Measurements from ENCODE around the gene ACER2.
"Not testable (repeated sequence)": the region's sequence is repeated elsewhere in the genome, so short reads cannot be mapped to it uniquely, and the experiment has no call there.

Gene ACER2

GRCh38 chr9:19389539-19389938, 19.3 kb upstream of the ACER2 start:
- H3K36me3 ChIP-seq (ENCODE audit: control insufficient read depth in 2 of 2, insufficient read depth in 1 of 2, low read length in 2 of 2); POLR2A ChIA-PET; CTCF ChIA-PET; H3K4me3 ChIP-seq (ENCODE audit: low read depth, low read length); H3K4me1 ChIP-seq (ENCODE audit: control insufficient read depth, insufficient read depth, low read length); H3K9me3 ChIP-seq (ENCODE audit: control insufficient read depth, insufficient read depth, low read depth, low read length); H3K27ac ChIP-seq (ENCODE audit: extremely low read depth, low read depth, low read length): not testable (repeated sequence)
- TF ChIP-seq ZNF146 (tag by site-specific recombination; IDR thresholded peaks at IDR 0.05) (peak; percentile 89), ZNF580 (tag by site-specific recombination; IDR thresholded peaks at IDR 0.05) (0 out of 2 replicates have a peak, but pooled peaks have one; percentile 23)

GRCh38 chr9:19397845-19398244, 11.0 kb upstream of the ACER2 start:
- Histone ChIP-seq H3K9me3 (ENCODE audit: control insufficient read depth, insufficient read depth, low read depth, low read length) (no peaks in the 10 kb centered on the region), H3K27ac (ENCODE audit: extremely low read depth, low read depth, low read length) (no peak overlapping the region), H3K36me3 (ENCODE audit: control insufficient read depth in 2 of 2, insufficient read depth in 1 of 2, low read length in 2 of 2) (no peaks in the 10 kb centered on the region), H3K4me3 (ENCODE audit: low read depth, low read length) (no peak overlapping the region), H3K4me1 (ENCODE audit: control insufficient read depth, insufficient read depth, low read length) (no peaks in the 10 kb centered on the region)
- ChIA-PET POLR2A (no interaction called here), CTCF (interaction anchor here (0.5 kb wide), 1 partner anchor 60 kb away, joined by 4 read pairs; no protein-coding TSS in a partner anchor)
- TF ChIP-seq ZNF366 (tag by site-specific recombination; conservative IDR thresholded peaks at IDR 0.05) (no peak), BCL11B (tag by site-specific recombination; IDR thresholded peaks at IDR 0.05; ENCODE audit: low read depth) (no peak), ZNF48 (tag by site-specific recombination; IDR thresholded peaks at IDR 0.05) (no peak), ZNF133 (tag by site-specific recombination; IDR thresholded peaks at IDR 0.05) (no peak), ZNF416 (tag by site-specific recombination; IDR thresholded peaks at IDR 0.05) (no peak), WT1 (tag by site-specific recombination; IDR thresholded peaks at IDR 0.05) (no peak)

- H3K9me3 ChIP-seq (ENCODE audit: control insufficient read depth, insufficient read depth, low read depth, low read length); H3K27ac ChIP-seq (ENCODE audit: extremely low read depth, low read depth, low read length); H3K36me3 ChIP-seq (ENCODE audit: control insufficient read depth in 2 of 2, insufficient read depth in 1 of 2, low read length in 2 of 2); H3K4me1 ChIP-seq (ENCODE audit: control insufficient read depth, insufficient read depth, low read length); H3K4me3 ChIP-seq (ENCODE audit: low read depth, low read length); CTCF ChIA-PET; POLR2A ChIA-PET: not testable (repeated sequence)
- TF ChIP-seq SETDB1 (IDR thresholded peaks at IDR 0.05; ENCODE audit: insufficient read length, low read length): peak; percentile 61
Measured at GRCh38 chr9:19403231-19403630, 5.6 kb upstream of the ACER2 start.

GRCh38 chr9:19404283-19405075, 4.3 kb upstream of the ACER2 start:
- ChIA-PET CTCF (no interaction called here), POLR2A (no interaction called here)
- Histone ChIP-seq H3K36me3 (ENCODE audit: control insufficient read depth in 2 of 2, insufficient read depth in 1 of 2, low read length in 2 of 2) (no peaks in the 10 kb centered on the region), H3K9me3 (ENCODE audit: control insufficient read depth, insufficient read depth, low read depth, low read length) (no peaks in the 10 kb centered on the region), H3K4me3 (ENCODE audit: low read depth, low read length) (no peak overlapping the region), H3K27ac (ENCODE audit: extremely low read depth, low read depth, low read length) (no peak overlapping the region), H3K4me1 (ENCODE audit: control insufficient read depth, insufficient read depth, low read length) (no peaks in the 10 kb centered on the region; the same call in 1 of the 2 replicates)
- TF ChIP-seq ZNF10 (tag by site-specific recombination; IDR thresholded peaks at IDR 0.05): no peak

GRCh38 chr9:19405771-19406170, 3.0 kb upstream of the ACER2 start:
- no peak overlapping the region for H3K27ac ChIP-seq (ENCODE audit: extremely low read depth, low read depth, low read length)
- TF ChIP-seq ZNF416 (tag by site-specific recombination; IDR thresholded peaks at IDR 0.05): no peak
- no peak for TF ChIP-seq ZNF692 (tag by site-specific recombination; IDR thresholded peaks at IDR 0.05)
- TF ChIP-seq ZNF449 (tag by site-specific recombination; IDR thresholded peaks at IDR 0.05): no peak
- no peak for TF ChIP-seq SCRT2 (tag by site-specific recombination; IDR thresholded peaks at IDR 0.05)
- TF ChIP-seq PRDM2 (tag by site-specific recombination; IDR thresholded peaks at IDR 0.05; ENCODE audit: borderline replicate concordance): no peak
- TF ChIP-seq ZNF140 (tag by site-specific recombination; IDR thresholded peaks at IDR 0.05): no peak

More at GRCh38 chr9:19405771-19406170, 3.0 kb upstream of the ACER2 start:
- no peak overlapping the region for H3K4me3 ChIP-seq (ENCODE audit: low read depth, low read length)
- POLR2A ChIA-PET: no interaction called here
- no peaks in the 10 kb centered on the region for H3K36me3 ChIP-seq (ENCODE audit: control insufficient read depth in 2 of 2, insufficient read depth in 1 of 2, low read length in 2 of 2)
- CTCF ChIA-PET: no interaction called here
- H3K4me1 ChIP-seq (ENCODE audit: control insufficient read depth, insufficient read depth, low read length): no peaks in the 10 kb centered on the region; the same call in 1 of the 2 replicates
- no peaks in the 10 kb centered on the region for H3K9me3 ChIP-seq (ENCODE audit: control insufficient read depth, insufficient read depth, low read depth, low read length)

Data from HEK293 (cell line).